NCI-H146 treated with DMSO at 0.1 percent for 48 hours (cell line): Measurements from ENCODE around the gene TSSK6.

Experiments
- DNase-seq: peaks from one replicate; lab custom pipeline; 2025; ENCODE audit not compliant: unreplicated experiment; lab: John Stamatoyannopoulos, UW

TSSK6 gene

DNA sequence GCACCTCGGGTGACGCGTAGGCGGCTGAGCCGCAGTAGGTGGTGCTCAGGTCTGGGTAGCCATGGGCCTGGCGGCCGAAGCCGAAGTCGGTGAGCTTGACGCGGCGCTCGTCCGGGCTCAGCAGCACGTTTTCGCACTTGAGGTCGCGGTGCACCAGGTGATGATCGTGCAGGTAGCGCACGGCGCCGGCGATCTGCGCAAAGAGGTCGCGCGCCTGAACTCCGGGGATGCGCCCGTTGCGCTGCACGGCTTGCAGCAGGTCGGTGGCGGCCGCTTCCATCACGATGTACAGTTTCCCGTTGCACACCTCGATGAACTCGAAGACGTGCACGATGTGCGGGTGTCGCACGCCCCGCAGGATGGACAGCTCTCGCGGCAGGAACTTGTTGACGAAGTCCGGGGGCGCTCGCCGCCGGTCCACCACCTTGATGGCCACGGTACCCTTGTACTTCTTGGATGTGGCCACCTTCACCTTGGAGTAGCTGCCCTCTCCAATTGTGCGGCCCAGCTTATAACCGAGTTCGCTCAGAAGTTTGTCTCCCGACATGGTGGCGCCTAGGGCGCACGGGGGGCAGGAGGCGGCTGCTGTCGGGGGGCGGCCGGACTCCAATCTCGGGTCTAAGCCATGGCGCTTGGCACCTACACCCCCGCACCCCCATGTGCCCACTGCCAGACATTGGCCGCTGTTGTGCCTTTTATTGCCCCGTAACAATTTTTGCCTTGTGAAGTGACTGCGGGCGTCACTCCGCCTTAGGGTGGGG, at the start of gene TSSK6:
TSSK6 (minus strand) TSS at position 668 of the 761 bp plus-strand sequence; CDS start at position 547, 121 bp downstream.
- no peak for DNase-seq

DNA sequence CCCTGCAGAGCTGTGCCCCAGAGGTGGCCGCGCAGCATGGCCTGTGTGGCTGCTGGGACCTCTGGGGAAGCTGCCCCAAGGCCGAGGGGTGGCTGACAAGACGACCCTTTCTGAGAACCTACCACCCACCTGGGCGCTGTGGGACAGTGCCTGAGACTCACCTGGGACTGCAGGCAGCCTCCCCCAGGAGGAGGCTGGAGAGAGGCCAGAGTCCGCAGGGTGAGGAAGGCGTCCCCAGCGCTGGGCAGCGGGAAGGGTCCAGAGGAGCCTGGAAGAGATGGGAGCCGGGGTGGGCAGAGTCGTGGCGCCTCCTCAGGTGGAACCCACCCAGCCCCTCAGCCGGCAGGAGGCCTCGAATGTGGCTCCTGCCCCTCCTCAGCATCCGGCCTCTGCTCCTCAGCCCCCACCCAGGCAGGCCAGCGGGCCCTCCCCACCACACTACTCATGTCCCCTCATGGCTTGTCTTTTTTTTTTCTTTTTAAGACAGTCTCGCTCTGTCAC, 48.0 kb upstream of the TSSK6 start:
- DNase-seq = no peak

DNA sequence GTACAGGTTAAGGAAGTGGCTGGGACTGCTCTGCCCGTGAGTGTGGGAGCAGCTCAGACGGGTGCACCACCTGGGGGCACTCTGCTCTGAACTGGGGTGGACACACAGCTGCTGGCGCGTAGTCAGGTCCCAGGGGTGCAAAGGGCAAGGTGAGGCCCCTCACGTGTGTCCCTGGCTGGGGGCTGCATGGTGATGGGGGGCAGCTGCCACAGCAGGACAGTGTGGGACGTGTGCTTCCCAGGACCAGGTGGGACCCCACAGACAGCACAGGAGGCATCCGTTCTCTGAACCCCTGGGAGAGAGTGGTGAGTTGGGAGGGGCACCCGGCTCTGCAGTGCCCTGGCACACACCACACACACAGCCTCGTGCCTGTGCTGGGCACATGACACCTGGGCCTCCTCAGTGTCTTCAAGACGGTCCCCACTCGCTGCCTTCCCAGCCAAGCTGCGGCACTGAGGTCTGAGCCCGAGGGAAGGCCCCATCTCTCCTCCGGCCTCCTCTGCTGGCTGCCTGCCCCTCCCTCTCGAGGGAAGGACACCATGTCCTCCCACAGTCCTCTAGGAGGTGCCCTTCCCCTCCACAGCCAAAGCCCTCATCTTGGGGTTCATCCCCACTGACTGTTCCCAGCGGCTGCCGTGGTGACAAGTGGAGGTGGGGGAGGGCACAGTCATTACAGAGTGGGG, 47.5 kb upstream of the TSSK6 start:
- no peak for DNase-seq

DNA sequence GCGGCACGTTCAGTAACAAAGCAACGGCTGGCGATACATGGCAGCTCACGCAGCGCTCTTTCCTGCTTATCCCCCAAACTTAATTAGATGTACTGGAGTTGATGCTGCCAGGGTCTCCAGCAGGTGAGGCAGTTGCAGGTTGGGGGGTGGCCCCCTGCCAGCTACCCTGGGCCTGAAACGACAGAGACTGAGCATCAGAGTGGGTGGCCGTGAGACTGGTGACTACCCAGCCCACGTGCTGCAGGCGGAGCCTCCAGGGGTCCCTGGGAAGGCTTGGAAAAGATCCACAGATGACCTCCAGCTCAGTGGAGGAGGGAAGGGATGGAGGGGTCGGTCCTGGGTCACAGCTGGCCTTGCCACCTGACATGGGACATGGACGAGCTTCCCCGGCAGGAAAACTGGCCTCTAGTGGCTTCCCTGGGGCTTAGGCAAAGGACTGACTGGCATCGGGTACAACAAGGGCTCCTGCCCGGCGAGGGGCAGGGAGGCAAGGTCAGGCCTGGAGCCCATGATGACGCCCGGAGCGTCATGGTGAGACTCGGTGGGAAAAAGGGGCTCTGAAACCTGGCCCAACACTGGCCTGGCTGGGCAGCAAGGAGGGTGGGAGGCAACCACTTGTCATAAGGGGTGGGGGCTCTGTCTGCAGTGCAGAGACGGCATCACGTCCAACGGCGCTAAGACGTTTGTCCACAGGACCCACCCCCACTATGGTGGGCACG, 46.8 kb upstream of the TSSK6 start:
- no peak for DNase-seq

DNA sequence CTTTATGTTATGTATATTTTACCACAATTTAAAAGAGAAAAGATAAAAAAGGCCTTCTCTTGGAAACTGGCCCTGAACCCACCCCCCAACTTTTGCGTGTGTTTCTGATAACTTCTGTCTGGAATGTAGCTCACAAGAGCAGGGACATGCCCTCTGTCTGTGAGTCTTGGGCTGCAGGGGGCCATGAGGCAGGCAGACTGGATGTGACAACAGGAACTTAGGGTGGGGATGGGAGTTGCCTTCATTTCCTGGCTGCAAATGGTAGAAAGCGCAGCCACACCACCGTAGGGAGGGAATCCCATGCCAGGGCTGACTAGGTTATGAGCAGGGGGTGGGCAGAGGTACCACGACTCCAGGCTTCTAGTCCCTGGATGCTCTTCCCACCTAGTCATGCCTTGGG, 44.6 kb upstream of the TSSK6 start:
- no peak for DNase-seq

DNA sequence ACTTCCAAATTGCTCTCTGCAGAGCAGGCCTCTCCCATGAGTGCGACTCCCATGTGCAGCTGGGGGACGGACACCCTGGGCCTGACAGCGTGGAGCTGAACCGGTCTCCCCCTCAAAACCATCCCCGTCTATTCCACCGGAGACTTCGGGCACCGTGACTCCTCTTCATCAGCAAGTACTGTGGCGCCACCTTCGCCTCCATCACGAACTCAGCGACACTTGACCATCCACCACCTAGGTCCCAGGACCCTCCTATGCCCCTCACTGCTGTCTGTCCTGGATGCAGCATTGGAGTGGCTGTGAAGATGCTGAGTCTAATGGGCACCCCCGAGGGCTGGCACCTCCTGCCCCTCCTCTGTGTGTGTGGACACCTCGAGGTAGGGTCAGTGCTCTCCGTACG, 43.3 kb upstream of the TSSK6 start:
- no peak for DNase-seq

DNA sequence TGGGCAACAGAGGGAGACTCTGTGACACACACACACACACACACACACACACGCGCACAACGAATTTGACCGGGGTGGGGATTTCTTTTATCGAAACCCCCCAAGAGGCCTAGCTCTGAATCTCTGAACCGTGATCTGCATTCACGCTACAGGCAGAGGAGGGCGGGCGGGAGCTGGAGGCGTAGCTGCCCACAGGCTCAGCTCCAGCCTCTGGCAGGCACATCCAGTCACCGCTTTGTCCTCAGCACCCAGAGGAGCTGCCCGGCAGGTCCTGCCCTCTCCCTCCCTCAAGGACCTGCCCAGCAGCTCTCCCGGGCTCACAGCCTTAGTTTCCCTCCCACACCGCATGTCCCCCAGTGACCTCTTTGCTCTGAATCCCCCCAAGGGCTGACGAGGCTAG, 42.7 kb upstream of the TSSK6 start:
- no peak for DNase-seq

DNA sequence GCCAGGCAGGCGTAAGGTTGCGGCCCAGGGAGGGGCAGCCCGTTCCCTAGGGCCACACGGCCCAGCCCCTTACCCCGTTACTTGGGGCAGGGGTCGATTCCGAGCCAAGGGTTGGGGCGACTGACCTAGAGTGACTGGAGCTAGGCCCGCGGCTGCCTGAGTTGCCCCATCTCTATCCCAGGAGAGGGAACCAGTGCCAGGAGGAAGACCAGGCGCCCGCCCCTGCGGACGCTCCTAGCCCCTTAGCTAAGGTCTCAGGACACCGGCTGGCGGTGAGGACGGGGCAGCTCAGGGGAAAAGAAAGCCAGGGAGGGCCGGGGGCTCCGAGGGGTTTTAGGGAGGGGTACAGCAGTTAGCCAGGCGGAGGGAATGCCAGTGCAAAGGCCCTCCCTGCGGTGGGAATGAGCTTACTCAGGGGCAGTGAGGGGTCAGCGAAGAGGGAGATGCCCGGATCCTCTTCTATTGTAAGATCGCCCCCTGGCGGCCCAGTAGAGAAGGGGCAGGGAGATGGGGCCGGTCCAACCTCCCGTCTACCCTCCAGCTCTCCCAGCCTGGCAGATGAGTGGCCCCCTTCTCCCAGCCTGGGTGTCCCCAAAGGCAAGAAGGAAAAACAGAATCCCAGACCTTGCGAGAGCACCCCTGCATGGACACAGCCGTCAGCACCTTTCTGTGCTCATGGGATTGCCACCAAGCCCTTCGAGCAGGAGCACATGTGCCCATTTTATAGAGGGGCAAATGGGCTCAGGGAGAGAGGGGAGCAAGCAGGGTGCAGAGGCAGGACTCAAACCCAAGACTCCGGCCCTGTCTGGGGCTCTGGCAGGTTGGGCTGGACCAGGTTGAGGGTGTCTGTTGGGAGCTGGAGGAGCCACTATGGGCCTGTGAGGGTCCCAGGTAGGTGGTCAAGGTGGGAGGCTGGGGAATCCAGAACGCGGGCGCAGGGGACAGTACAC, 39.0 kb upstream of the TSSK6 start:
- peak; percentile 18 for DNase-seq

DNA sequence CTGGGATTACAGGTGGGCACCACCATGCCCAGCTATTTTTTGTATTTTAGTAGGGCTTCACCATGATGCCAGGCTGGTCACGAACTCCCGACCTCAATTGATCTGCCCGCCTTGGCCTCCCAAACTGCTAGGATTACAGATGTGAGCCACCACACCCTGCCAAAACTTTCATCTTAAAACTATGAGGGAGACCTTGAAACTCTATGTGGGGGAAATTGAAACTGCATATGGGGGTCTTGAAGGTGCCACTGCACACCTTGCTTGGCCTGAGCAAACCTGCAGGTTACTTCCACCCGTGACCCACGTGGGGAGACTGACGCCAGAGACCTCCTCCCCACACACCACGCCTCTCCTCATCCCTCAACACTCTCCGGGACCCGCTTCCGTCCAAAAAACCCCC, 38.3 kb upstream of the TSSK6 start:
- DNase-seq = no peak

DNA sequence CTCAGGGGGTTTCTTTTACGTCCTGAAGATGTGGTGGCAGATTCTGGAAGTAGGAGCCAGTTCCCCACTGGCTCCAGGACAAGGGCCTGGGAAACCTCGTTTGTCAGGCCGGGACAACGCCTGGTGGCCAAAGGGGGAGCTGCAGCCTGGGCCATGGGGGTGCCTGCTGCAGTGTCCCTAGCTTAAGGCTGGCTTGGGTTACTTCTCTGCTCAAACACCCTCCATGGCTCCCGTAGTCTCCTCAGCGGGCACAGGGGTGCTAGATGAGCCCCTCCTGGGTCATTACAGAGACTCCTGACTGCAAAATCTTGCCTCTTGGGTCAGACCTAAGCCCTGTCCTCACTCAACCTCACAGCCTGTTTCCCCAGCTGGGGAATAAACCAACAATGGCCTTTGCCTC, 37.5 kb upstream of the TSSK6 start:
- DNase-seq = no peak

DNA sequence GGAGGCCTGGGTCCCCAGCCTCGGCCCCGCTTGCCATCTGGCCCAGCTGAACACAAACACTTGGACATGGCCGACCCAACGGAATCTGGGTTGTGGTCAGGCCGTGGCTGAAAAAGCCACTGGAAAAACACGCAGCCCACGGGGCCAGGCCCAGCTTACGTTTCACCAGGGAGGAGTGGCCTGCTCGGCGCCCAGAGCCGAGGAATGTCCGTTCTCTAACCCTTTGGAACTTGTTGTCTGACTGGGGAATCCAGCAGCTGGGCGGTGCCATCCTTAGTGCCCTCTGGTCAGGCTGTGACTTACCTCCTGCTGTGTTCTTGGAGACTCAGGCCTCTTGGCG, 36.5 kb upstream of the TSSK6 start:
- no peak for DNase-seq

DNA sequence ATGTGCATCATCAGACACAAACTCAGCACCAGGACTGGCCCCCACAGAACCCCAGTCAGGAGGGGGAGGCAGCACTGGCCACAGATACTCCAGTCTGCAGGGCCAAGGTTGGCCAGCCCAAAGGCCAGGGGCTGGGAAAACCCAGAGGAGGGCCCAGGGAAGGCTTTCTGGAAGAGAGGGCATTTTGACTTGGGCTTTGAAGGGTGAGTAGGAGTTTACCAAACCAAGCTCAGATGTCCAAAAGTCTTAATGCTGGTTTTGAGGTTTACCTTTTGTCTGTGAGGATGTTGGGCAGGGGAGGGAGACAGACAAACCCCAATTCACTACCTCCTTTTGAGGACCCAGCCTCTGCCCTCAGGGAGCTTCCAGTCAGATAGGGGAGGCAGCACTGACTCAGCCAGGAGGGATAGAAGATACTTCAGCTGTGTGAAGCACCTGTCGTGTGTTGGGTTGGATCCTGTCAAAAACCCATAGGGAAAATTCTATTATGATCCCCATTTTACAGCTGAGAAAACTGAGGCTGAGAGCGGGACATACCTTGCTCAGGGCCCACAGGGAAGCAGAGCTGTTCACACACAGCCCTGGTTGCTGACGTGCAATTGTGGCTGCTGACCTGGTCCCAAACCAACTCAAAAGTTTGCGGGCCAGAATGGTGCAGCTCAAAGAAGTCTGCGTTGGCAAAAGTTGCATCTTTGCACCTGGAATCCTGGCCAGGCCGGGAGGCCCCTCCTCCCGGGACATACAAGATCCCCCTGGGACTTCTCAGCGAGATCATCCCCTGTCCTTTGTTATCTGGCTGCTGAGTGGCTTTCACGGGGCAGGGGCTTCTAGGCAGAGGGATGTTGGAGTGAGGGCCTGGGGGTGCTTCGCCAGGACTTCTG, 35.9 kb upstream of the TSSK6 start:
- DNase-seq = no peak

DNA sequence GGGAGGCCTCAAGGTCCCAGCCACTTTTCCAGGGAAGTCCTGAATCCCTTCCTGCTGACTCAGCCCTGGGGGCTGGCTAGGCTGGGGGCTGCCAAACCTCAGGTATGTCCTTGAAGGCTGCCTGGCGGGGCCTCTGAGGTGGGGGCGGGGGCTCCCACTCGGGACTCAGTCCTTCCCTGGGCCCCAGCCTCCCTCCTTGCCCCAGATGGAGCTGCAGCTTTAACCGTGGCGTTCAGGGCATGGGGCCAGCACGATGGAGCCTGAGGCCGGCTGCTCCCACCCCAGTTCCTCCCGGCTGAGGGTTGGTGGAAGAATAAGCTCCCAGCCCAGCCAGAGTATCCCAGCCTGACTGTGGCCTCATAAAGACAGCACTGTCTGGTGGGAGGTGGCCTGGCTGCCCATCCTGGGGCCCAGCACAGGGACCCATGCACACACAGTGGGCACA, 35.2 kb upstream of the TSSK6 start:
- DNase-seq = no peak

DNA sequence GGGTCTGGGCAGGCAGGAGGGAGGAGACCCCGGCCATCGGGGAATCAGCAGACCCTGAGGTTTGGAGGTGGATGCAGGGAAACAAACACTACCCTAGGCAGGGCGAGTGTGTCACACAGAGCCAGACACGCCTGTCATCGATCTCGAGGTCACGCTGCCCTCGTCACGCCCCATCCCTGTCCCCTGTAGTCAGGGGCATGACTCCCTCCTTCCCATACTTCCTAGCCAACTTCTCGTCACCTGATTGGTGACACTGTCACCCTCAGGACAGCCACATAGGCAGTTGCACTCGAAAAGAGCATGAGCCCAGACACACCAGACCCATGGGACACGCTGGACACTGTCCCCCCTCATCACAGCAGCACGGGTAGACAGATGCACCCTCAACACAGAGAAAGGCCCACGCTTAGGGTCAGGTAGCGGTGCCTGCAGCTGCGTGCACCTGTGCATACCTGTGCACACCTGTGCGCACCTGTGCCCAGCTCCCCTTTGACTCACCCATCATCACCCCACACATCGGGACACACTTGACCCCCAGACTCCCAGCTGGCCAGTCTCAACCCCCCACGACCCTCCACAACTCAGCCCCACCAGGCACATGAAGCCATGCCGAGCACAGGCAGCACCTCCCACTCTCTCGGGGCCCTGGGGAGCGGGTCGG, 34.6 kb upstream of the TSSK6 start:
- DNase-seq = no peak

DNA sequence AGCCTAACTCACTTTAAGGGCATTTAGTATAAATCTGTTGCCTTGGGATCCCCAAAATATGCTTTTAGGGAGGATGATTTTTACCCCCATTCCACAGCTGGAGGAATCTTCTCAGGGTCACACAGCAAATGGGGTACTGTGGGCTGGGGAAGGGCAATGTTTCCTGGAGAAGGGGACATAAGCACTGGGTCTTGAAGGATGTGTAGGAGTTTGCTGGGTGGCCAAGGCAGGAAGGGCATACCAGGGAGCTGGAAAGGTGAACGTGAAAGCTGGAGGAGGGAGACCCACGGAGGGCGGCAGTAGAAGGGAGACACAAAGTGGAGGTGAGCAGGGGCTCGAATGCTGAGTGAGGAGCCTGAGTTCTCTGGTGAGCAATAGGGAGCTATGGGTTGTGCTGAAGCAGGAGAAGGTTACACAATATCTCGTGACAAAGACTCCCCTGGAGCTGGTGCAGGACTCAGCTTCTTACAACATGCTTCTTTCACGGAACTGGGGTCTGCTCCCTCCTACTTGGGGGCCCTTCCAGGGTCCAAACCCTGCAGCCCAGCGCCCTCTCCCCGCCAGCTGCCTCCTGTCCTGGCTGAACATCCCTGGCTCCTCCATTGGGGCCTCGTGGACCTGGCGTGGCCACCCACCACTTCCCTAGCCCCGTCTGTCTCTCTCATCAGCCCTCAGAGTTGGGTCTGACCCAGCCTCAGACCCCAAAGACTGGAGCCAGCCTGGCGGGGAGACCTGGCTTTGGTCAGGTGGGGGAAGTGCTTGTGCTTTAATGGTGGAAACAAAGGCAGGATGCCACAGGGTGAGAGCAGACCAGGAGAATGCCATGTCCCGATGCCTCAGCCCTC, 33.8 kb upstream of the TSSK6 start:
- no peak for DNase-seq

DNA sequence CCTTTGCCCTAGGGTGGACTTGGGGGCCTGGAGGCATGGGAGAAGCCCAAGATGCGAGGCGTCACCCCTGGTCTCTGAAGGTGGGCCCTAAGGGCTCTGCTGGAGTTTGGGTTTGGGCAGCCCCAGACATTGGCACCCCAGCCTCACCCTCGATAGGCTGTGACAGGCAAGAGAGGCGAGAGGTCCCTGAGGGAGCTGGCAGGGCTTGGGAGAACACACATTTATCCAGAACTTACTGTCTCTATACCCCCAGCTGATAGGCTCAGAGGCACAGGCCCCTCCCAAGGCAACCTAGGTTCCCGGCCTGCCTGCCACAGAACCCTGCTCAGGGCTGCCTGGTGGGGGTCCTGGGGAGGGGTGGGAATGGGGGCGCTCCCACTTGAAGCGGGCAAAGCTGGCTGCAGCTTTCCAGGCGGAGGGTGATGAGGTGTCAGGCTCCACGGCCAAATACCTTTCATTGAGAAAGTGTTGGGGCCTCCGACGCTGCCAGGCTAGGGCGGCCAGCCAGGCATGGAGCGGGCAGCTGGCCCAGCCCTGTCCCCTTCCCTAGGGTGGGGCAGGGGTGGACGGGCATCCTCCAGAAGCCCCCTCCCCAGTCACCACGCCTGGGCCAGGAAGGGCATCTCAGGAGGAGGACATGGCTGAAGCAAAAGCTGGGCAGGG, 32.5 kb upstream of the TSSK6 start:
- no peak for DNase-seq

DNA sequence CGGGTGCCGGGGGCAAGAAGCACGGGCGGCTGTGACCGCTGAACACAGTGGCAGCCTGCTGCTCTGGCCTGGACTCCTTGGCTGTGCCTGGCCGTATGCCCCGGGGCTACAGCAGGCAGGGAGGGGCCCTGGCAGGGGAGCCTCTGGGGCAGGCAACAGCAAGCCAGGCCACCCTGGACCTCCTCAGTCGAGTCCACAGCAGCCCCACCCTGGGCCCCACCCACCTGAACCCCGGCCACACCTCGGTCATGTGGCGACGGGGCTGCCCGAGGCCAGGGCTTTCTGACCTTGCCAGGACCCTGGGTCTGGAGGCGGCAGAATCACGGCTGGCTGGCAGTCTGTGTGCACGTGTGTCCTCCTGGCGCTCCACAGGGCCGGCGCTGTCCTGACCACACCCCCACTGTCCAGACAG, 31.4 kb upstream of the TSSK6 start:
- no peak for DNase-seq

DNA sequence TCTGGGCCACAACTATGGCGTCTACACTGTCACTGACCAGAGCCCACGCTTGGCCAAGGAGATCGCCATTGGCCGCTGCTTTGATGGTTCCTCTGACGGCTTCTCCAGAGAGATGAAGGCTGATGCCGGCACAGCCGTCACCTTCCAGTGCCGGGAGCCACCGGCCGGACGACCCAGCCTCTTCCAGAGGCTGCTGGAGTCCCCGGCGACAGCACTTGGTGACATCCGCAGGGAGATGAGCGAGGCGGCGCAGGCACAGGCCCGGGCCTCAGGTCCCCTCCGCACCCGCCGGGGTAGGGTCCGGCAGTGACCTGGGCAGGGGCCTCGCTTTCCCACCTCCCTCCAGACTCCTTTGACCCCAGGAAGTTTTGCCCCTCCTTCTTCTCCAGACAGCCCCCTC, 30.4 kb upstream of the TSSK6 start:
- DNase-seq = no peak
